ENCODE data around the gene PURB.

DNA sequence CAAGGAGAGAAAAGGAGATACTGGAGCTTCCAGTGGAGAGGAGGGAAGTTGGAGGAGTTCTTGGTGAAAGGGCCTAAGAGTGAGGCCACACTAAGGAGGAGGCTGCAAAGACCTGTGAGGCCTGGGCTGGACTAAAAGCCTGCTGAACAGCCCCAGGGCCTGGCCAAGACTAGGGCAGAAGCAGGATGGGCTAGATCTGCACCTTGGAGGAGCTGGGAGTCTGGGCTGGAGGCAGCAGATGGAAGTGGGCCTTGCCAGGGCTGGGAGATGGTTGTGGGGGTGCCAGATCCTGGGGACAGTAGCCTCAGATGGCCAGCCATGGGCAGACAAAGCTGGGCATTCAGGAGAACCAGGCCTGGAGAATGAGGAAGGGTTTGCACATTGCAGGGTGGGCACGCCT is 6.5 kb upstream of the PURB start:
- TF ChIP-seq CTCF (IDR thresholded peaks at IDR 0.05) (no peak), POLR2A (IDR thresholded peaks at IDR 0.05) (no peak)
